Kidney (tissue), 14 donors: ENCODE results near the gene MNDA. TPM values are rescaled to one million over a fixed set of nuclear protein-coding genes. Genes with fewer than 3 reads are reported as not detected.

Source experiments
- DNase-seq, 5 donors: peaks; one replicate each; pipeline ENCODE4 v3.0.0-alpha.2; 2013 to 2020
- FAIRE-seq: peaks from 2 replicates; lab custom pipeline; 2012; peaks lifted over from hg19 to GRCh38; lab: Jason Lieb, UNC
- H3K27ac ChIP-seq, 2 donors: one replicate each; pipeline ENCODE4 v1.7.0; 2013; ENCODE audit warnings: low read depth in 2 of 2, low read length in 2 of 2, inconsistent platforms in 1 of 2
- H3K27me3 ChIP-seq: one replicate; pipeline ENCODE4 v1.7.1; 2013; ENCODE audit warnings: low read length, inconsistent platforms; ENCODE audit not compliant: control insufficient read depth, insufficient read depth
- H3K36me3 ChIP-seq, 3 donors: one replicate each; pipeline versions ENCODE4 v1.7.0 to v1.7.1; 2013; ENCODE audit warnings: low read length in 3 of 3, control low read depth in 1 of 3, inconsistent platforms in 1 of 3; ENCODE audit not compliant: insufficient read depth in 3 of 3, control insufficient read depth in 2 of 3
- H3K4me1 ChIP-seq, 3 donors: one replicate each; pipeline versions ENCODE4 v1.7.0 to v1.7.1; 2013; ENCODE audit warnings: low read length in 3 of 3, inconsistent platforms in 1 of 3, low read depth in 1 of 3; ENCODE audit not compliant: control insufficient read depth in 2 of 3, insufficient read depth in 2 of 3
- H3K4me3 ChIP-seq, 3 donors: one replicate each; pipeline versions ENCODE4 v1.7.0 to v1.8.1; 2013; ENCODE audit warnings: low read length in 3 of 3, control low read depth in 1 of 3, inconsistent platforms in 1 of 3
- H3K9ac ChIP-seq, 3 donors: one replicate each; pipeline versions ENCODE4 v1.7.0 to v1.7.1; 2013; ENCODE audit warnings: low read length in 3 of 3, control low read depth in 1 of 3, inconsistent platforms in 1 of 3
- H3K9me3 ChIP-seq, 3 donors: one replicate each; pipeline versions ENCODE4 v1.7.0 to v1.7.1; 2013; ENCODE audit warnings: low read length in 3 of 3, control low read depth in 1 of 3, inconsistent platforms in 1 of 3; ENCODE audit not compliant: control insufficient read depth in 2 of 3, insufficient read depth in 1 of 3
- intact Hi-C: fragments of 100-400 bp; cut with DNase I; formaldehyde crosslinking; loops from one replicate; pipeline ENCODE4 v1.11.1; 2022
- polyA plus RNA-seq: library from polyadenylated mRNA; stranded (reverse); fragments of 350-450 nt; fragmentation: Illumina TruSeq; extraction: RNeasy Lipid Tissue Mini Kit (QIAGEN cat#74804); gene quantifications from one replicate; pipeline ENCODE4 v1.2.3, GENCODE V29; 2014; ENCODE audit warnings: low read depth, low replicate concordance; ENCODE audit not compliant: insufficient read depth
- total RNA-seq: library from RNA; stranded (reverse); fragmentation: NEBNext Ultra II Directional; extraction: Animal tissue kit (Norgen Biotek cat#: 25700); gene quantifications from one replicate; pipeline ENCODE4 v1.2.1, GENCODE V29; 2021
- TF ChIP-seq, protein P1 (sequence below): IDR thresholded peaks from 3 replicates; pipeline ENCODE4 v1.5.1; 2012; ENCODE audit warnings: mild to moderate bottlenecking, moderate library complexity, borderline replicate concordance; ENCODE audit not compliant: insufficient read depth; ENCODE audit errors: extremely low read depth
- donor health status: control.
- donor health status: control.
- donor health status: control.
- donor health status: control.
- donor health status: control.
- donor health status: DM: yes; HTN: yes; CAD: no.
- donor health status: Normal renal cell carcinoma (clear cell type).

Gene MNDA
- total and polyA plus RNA-seq, 2 donors from 2014 or later, result 2.6 to 8.3 TPM

DNA sequence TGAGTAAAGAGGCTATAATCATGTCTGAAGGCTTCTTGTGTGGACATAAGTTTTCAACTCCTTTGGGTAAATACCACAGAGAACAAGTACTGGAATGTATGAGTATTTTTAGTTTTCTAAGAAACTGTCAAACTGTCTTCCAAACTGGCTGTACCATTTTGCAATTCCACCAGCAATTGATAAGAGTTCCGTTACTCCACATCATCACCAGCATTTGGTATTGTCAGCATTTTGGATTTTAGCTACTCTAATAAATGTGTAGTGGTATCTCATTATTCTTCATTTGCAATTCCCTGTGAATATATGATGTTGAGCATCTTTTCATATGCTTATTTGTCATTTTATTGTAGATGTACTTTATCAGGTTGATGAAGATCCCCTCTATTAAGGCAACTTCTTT is 9.4 kb upstream of the MNDA start:
- intact Hi-C loops, result no loop called here
- DNase-seq, result no peak
- Histone ChIP-seq H3K36me3 (no peaks in the 10 kb centered on the region), H3K9ac (no peak overlapping the region), H3K4me1 (no peaks in the 10 kb centered on the region), H3K9me3 (no peaks in the 10 kb centered on the region), H3K4me3 (no peak overlapping the region), H3K27me3 (no peaks in the 10 kb centered on the region), H3K27ac (no peak overlapping the region)
- TF ChIP-seq, protein P1, sequence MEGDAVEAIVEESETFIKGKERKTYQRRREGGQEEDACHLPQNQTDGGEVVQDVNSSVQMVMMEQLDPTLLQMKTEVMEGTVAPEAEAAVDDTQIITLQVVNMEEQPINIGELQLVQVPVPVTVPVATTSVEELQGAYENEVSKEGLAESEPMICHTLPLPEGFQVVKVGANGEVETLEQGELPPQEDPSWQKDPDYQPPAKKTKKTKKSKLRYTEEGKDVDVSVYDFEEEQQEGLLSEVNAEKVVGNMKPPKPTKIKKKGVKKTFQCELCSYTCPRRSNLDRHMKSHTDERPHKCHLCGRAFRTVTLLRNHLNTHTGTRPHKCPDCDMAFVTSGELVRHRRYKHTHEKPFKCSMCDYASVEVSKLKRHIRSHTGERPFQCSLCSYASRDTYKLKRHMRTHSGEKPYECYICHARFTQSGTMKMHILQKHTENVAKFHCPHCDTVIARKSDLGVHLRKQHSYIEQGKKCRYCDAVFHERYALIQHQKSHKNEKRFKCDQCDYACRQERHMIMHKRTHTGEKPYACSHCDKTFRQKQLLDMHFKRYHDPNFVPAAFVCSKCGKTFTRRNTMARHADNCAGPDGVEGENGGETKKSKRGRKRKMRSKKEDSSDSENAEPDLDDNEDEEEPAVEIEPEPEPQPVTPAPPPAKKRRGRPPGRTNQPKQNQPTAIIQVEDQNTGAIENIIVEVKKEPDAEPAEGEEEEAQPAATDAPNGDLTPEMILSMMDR, result no peak
- no peak for FAIRE-seq

DNA sequence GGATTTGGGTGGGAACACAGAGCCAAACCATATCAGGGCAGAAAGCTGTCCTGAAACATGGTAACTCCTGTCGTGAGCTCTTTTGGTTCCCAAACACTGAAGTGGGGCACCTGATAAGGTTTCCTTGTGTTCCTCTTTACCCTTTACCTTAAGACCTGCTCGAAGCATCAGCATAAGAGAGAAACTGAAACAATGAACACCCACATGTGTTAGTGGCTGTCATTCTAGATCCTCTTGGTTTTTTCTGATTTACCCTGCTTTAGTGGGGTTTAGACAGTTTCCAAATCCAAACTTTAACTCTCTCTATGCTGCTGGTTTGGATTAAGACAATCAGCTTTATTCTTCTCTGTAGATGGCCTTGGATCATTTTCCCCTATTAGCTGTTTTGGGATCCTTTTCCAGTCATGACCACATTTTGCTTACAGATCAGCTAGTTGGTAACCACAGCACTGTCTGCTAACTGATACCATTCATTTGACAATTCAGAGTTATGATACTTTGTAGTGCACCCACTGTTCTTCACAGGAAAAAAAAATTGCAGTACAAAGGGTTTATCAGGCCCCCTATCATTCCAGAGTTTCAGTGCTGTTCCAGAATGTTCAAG is 975 bp upstream of the MNDA start:
- Histone ChIP-seq H3K27ac (peak overlapping the region in 1 of 2 donors; percentile 75), H3K27me3 (no peaks in the 10 kb centered on the region), H3K9me3 (no peaks in the 10 kb centered on the region), H3K9ac (no peak overlapping the region), H3K4me3 (no peak overlapping the region), H3K4me1 (no peaks in the 10 kb centered on the region), H3K36me3 (no peaks in the 10 kb centered on the region)
- FAIRE-seq, result no peak
- DNase-seq, result no peak
- intact Hi-C loops, result no loop called here
- TF ChIP-seq, protein P1, result no peak

DNA sequence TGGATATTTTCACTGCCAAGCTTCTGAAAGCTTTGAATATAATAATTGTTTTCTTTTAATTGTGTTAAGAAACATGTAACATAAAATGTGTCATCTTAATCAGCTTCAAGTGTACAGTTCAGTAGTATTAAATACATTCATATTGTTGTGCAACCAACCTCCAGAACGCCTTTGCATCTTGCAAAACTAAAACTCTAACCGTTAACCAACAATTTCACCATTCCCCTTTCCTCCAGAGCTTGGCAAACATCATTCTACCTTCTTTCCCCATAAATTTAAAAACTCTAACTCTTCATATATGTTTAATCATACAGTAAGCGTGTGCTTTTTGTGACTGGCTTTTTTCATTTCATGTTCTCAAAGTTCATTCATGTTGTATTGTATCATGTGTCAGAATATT is 2.1 kb downstream of the MNDA start:
- no peak for DNase-seq
- no peaks in the 10 kb centered on the region for H3K9me3 ChIP-seq
- FAIRE-seq, result no peak
- no peaks in the 10 kb centered on the region for H3K27me3 ChIP-seq
- H3K4me3 ChIP-seq, result no peak overlapping the region
- intact Hi-C loops, result no loop called here
- H3K9ac ChIP-seq, result no peak overlapping the region
- TF ChIP-seq, protein P1, result no peak
- H3K4me1 ChIP-seq, result no peaks in the 10 kb centered on the region
- no peaks in the 10 kb centered on the region for H3K36me3 ChIP-seq
- H3K27ac ChIP-seq, result no peak overlapping the region

DNA sequence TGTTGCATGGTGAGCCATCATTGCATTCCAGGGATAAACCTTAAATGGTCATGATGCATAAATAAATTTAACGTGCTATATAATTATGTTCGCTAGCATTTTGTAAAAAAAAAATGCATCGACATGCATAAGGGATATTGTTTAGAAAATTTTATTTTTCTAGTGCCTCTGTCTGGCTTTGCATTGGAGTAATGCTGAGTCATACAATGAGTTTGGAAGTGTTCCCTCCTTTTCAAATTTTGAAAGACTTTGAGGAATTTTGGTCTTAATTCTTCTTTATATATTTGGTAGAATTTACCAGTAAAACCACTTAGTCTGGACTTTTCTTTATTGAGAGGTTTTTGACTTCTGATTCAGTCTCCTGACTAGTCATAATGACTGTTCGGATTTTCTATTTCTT is 4.9 kb downstream of the MNDA start:
- DNase-seq, result no peak
- Histone ChIP-seq H3K4me1 (no peaks in the 10 kb centered on the region), H3K4me3 (no peak overlapping the region), H3K9ac (no peak overlapping the region), H3K27me3 (no peaks in the 10 kb centered on the region), H3K27ac (no peak overlapping the region), H3K36me3 (no peaks in the 10 kb centered on the region), H3K9me3 (no peaks in the 10 kb centered on the region)
- TF ChIP-seq, protein P1, result no peak
- FAIRE-seq, result no peak
- intact Hi-C loops, result no loop called here
